ENCODE measurements around the gene HSPB7. TPM values are rescaled to one million over a fixed set of nuclear protein-coding genes. Genes with fewer than 3 reads are reported as not detected.

Gene HSPB7
- total and polyA plus RNA-seq, 12 donors = 13.4 to 633 (median 85.1) TPM

DNA sequence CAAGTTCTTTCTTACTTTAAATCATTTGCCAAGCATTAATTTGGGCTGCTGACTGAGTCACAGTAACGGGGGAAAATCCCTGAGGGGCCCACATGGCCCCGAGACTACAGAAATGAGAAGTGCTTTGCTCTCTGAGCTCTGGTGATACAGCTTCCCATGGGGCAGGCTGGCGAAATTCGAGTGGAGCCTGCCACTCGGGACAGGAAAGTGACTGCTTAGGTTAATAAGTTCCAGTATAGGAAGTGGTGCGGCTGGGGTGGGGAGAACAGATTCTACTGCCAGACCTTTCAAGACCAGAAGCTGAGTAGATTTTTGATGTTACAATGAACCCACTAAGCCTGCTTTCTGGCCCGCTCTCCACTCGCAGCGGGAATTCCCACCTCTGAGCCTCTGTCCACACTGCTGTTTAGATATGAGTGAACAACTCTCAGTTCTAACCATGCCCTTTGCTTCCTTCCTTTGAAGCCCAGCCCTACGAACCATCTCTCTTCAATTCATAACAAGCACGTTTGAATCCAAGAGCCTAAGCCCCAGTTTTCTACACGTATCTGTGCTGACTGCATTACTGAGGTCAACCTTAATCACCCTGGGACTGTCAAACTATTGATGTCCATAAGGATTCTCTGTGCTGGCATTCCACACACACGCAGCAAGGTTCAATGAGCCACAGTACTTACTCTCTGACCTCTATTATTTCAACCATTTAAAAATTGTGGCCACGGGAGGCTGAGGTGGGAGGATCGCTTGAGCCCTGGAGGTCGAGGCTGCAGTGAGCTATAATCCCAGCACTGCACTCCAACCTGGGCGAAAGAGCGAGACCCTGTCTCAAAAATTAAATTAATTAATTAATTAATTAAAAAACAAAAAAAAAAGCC, 51.5 kb downstream of the HSPB7 start:
- H3K27ac ChIP-seq = peak overlapping the region in 1 of 5 donors; percentile 51
- no peak overlapping the region for H3K4me3 ChIP-seq
- H3K9me3 ChIP-seq (replicated peaks in 1 of 3) = no peaks in the 10 kb centered on the region
- no peaks in the 10 kb centered on the region for H3K27me3 ChIP-seq
- DNase-seq = peak in 2 of 7 donors; percentile 40 to 61
- H3K4me1 ChIP-seq (replicated peaks in 1 of 2) = peaks cover 18 to 57% of the 10 kb centered on the region in 2 donors
- intact Hi-C loops (cut with DNase I) = no loop called here
- no peak for TF ChIP-seq POLR2A (IDR thresholded peaks at IDR 0.05)
- no peak for TF ChIP-seq CTCF (IDR thresholded peaks at IDR 0.05)
- WGBS, 4 donors = 72 to 81% (median 74%) methylated on average over 18 of the region's 18 CpGs
- H3K36me3 ChIP-seq (replicated peaks in 1 of 2) = peaks cover 0 to 12% of the 10 kb centered on the region in 2 donors

- Histone ChIP-seq H3K4me3 (no peak overlapping the region), H3K9me3 (replicated peaks in 1 of 3) (no peaks in the 10 kb centered on the region), H3K27ac (no peak overlapping the region), H3K4me1 (replicated peaks in 1 of 2) (peaks cover 18 to 60% of the 10 kb centered on the region in 2 donors), H3K27me3 (no peaks in the 10 kb centered on the region), H3K36me3 (replicated peaks in 1 of 2) (peaks cover 0 to 12% of the 10 kb centered on the region in 2 donors)
- DNase-seq = no peak
- intact Hi-C loops (cut with DNase I) = no loop called here
- no peak for TF ChIP-seq POLR2A (IDR thresholded peaks at IDR 0.05)
- no peak for TF ChIP-seq CTCF (IDR thresholded peaks at IDR 0.05)
- WGBS, 4 donors = 67 to 73% (median 70%) methylated on average over 7 of the region's 7 CpGs
Measured at GRCh38 chr1:15965228-15965767, 52.5 kb downstream of the HSPB7 start.

Small RNA genes lying within 50 kb of the gene (small RNA-seq; reads per million reads assigned to genes)
- gene AL355994.1 (0 reads per million in 2 donors), gene AL355994.5 (0 reads per million in 2 donors)

Other genes with a start within 250 kb of the HSPB7 start
- 1 to 10 TPM in 2 of 9 donors, under 1 TPM in 7; 0.24 to 6.0 (median 0.74) TPM for gene UQCRHL, start 210.4 kb downstream of the HSPB7 start, total RNA-seq
- 1 to 10 TPM; 1.2 to 4.5 (median 2.3) TPM for gene UQCRHL, start 210.4 kb downstream of the HSPB7 start, polyA plus RNA-seq
- gene SPEN, start 170.3 kb downstream of the HSPB7 start, total RNA-seq = 10 to 100 TPM; 17.4 to 51.2 (median 34.2) TPM
- gene SPEN, start 170.3 kb downstream of the HSPB7 start, polyA plus RNA-seq = 10 to 100 TPM; 16.4 to 31.2 (median 18.8) TPM
- gene ZBTB17, start 41.9 kb downstream of the HSPB7 start, total RNA-seq = 10 to 100 TPM; 21.6 to 50.2 (median 33.3) TPM
- 100 to 1,000 TPM in 2 of 3 donors, 1 to 10 TPM in 1; 8.0 to 172 (median 114) TPM for gene ZBTB17, start 41.9 kb downstream of the HSPB7 start, polyA plus RNA-seq
- gene SRARP, start 13.8 kb downstream of the HSPB7 start, total RNA-seq = not detected
- gene SRARP, start 13.8 kb downstream of the HSPB7 start, polyA plus RNA-seq = not detected
- 1 to 10 TPM in 6 of 9 donors, under 1 TPM in 3; 0.18 to 4.9 (median 2.1) TPM for gene CLCNKA, start 4.0 kb upstream of the HSPB7 start, total RNA-seq
- 10 to 100 TPM in 1 of 3 donors, 1 to 10 TPM in 2; 1.5 to 52.5 (median 8.2) TPM for gene CLCNKA, start 4.0 kb upstream of the HSPB7 start, polyA plus RNA-seq
- 1 to 10 TPM in 7 of 9 donors, under 1 TPM in 2; 0.67 to 9.9 (median 2.8) TPM for gene CLCNKB, start 25.7 kb upstream of the HSPB7 start, total RNA-seq
- gene CLCNKB, start 25.7 kb upstream of the HSPB7 start, polyA plus RNA-seq = 1 to 10 TPM in 2 of 3 donors, under 1 TPM in 1; 0.88 to 4.4 (median 2.4) TPM
- 10 to 100 TPM in 2 of 9 donors, 1 to 10 TPM in 7; 3.4 to 12.0 (median 7.5) TPM for gene FAM131C, start 55.6 kb upstream of the HSPB7 start, total RNA-seq
- 1 to 10 TPM; 3.0 to 5.0 (median 3.8) TPM for gene FAM131C, start 55.6 kb upstream of the HSPB7 start, polyA plus RNA-seq
- 10 to 100 TPM in 8 of 9 donors, under 1 TPM in 1; 0.83 to 49.5 (median 17.0) TPM for gene EPHA2, start 138.0 kb upstream of the HSPB7 start, total RNA-seq
- gene EPHA2, start 138.0 kb upstream of the HSPB7 start, polyA plus RNA-seq = 10 to 100 TPM in 2 of 3 donors, 1 to 10 TPM in 1; 2.7 to 15.3 (median 11.5) TPM
- gene ARHGEF19, start 194.6 kb upstream of the HSPB7 start, total RNA-seq = 10 to 100 TPM in 8 of 9 donors, 1 to 10 TPM in 1; 4.8 to 46.2 (median 23.1) TPM
- gene ARHGEF19, start 194.6 kb upstream of the HSPB7 start, polyA plus RNA-seq = 10 to 100 TPM; 19.1 to 28.2 (median 19.1) TPM
- gene CPLANE2, start 219.1 kb upstream of the HSPB7 start, total RNA-seq = 10 to 100 TPM in 8 of 9 donors, 1 to 10 TPM in 1; 6.3 to 21.3 (median 12.4) TPM
- 1 to 10 TPM; 2.8 to 6.3 (median 3.0) TPM for gene CPLANE2, start 219.1 kb upstream of the HSPB7 start, polyA plus RNA-seq